ENCODE results near the gene ANAPC16.
"Not testable (repeated sequence)": the region's sequence is repeated elsewhere in the genome, so short reads cannot be mapped to it uniquely, and the experiment has no call there.

Gene ANAPC16

DNA sequence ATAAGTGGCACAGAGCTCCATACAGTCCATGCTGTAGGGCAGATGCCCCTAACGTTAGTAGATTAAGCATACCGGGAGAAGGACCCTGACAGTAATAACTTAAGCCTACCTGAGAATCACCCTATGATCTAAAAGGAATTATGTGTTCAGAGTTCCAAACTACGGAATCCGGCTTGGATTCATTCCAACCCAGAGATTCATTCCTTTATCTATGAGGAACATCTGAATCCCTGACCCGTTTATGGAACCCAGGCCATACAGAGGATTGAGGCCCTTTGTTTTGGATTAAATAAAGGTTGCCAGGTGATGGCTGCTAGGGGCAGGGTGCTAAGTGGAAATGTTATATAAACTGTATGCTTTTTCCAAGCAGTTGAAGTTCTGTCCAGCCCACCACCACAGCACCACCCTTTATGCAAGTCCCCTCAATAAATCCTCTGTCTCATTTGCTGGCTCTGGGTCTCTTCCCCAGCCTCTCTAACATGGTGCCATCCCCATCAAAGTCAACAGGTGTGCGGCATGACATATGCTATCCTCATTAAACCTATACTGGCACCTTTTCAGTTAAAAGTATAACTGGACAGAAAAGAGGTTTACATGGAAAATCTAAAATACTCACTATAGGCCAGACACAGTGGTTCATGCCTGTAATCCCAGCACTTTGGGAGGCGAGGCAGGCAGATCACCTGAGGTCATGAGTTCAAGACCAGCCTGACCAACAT is 9.1 kb upstream of the ANAPC16 start:
- no peak overlapping the region for H3K4me3 ChIP-seq (replicated peaks; ENCODE audit: low read depth, low read length)
- DNase-seq (ENCODE audit: low read depth): no peak
- TF ChIP-seq, protein P1, sequence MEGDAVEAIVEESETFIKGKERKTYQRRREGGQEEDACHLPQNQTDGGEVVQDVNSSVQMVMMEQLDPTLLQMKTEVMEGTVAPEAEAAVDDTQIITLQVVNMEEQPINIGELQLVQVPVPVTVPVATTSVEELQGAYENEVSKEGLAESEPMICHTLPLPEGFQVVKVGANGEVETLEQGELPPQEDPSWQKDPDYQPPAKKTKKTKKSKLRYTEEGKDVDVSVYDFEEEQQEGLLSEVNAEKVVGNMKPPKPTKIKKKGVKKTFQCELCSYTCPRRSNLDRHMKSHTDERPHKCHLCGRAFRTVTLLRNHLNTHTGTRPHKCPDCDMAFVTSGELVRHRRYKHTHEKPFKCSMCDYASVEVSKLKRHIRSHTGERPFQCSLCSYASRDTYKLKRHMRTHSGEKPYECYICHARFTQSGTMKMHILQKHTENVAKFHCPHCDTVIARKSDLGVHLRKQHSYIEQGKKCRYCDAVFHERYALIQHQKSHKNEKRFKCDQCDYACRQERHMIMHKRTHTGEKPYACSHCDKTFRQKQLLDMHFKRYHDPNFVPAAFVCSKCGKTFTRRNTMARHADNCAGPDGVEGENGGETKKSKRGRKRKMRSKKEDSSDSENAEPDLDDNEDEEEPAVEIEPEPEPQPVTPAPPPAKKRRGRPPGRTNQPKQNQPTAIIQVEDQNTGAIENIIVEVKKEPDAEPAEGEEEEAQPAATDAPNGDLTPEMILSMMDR (IDR thresholded peaks at IDR 0.05; ENCODE audit: low read length, missing control alignments): no peak

DNA sequence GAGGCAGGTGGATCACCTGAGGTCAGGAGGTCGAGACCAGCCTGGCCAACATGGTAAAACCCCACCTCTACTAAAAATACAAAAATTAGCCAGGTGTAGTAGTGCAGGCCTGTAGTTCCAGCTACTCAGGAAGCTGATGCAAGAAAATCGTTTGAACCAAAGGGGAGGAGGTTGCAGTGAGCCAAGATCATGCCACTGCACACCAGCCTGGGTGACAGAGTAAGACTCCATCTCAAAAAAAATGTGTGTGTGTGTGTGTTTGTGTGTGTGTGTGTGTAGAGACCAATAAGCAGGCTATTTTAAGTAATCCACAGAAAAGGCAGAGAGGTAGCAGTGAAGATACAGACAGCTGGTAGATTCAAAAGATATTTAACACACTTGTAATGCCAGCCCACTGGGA is 7.3 kb upstream of the ANAPC16 start:
- DNase-seq (ENCODE audit: low read depth); H3K4me3 ChIP-seq (replicated peaks; ENCODE audit: low read depth, low read length): not testable (repeated sequence)

DNA sequence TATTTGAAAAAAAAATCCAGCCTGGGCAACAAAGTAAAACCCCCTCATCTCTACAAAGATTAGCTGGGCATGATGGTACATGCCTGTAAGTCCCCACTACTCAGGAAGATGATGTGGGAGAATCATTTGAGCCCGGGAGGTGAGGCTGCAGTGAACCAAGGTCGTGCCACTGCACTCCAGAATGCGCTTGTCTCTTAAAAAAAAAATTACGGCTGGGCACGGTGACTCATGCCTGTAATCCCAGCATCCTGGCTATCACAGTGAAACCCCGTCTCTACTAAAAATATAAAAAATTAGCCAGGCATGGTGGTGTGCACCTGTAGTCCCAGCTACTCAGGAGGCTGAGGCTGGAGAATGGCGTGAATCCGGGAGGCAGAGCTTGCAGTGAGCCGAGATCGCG is 4.4 kb upstream of the ANAPC16 start:
- H3K4me3 ChIP-seq (replicated peaks; ENCODE audit: low read depth, low read length); DNase-seq (ENCODE audit: low read depth): not testable (repeated sequence)

DNA sequence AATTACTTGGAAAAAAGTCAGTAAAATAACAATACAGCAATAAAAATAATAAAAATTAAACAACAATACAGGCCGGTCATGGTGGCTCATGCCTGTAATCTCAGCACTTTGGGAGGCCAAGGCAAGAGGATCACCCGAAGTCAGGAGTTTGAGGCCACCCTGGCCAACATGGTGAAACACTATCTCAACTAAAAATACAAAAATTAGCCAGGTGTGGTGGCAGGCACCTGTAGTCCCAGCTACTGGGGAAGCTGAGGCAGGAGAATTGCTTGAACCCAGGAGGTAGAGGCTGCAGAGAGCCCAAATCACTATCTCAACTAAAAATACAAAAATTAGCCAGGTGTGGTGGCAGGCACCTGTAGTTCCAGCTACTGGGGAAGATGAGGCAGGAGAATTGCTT is 4.0 kb upstream of the ANAPC16 start:
- DNase-seq (ENCODE audit: low read depth); H3K4me3 ChIP-seq (replicated peaks; ENCODE audit: low read depth, low read length): not testable (repeated sequence)

DNA sequence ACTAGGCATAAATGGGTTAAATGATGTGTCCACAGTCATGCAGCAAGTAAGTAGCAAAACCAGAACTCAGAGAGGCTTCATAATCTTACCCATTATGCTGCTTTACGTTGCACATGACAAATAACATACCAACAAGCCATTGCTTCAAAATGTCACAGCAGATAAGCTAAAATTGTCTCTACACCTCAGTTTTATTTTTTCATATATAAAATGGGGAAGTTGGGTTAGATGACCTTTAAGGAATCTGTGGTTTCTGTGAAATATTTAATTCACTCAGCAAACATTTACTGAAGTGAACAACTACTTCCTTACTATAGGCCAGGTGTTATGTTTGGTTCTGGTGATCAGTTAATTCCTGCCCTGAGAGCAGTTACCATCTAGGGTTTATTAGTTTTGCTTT is 2.5 kb downstream of the ANAPC16 start:
- TF ChIP-seq, protein P1 (IDR thresholded peaks at IDR 0.05; ENCODE audit: low read length, missing control alignments): no peak
- no peak overlapping the region for H3K4me3 ChIP-seq (replicated peaks; ENCODE audit: low read depth, low read length)
- DNase-seq (ENCODE audit: low read depth): no peak

DNA sequence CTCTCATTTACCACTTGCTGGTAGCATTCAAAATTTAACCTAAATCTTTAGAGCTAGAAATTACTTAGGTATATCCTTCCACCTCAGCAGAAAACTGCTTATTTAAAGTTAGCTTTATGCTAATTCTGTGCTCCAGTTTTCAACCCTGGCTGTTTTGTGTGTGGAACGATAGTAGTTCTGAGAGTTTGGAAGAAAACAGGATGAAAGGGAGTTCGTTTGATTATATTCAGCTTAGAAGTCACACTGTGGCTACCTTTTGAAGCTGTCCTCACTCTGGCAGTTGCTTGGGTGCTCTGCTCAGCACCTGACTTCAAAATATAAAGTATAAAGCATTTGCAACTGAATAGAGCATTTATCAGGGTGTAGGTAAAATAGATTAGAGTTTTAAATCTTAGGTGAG is 2.9 kb downstream of the ANAPC16 start:
- H3K4me3 ChIP-seq (replicated peaks; ENCODE audit: low read depth, low read length): no peak overlapping the region
- TF ChIP-seq, protein P1 (IDR thresholded peaks at IDR 0.05; ENCODE audit: low read length, missing control alignments): no peak
- no peak for DNase-seq (ENCODE audit: low read depth)

DNA sequence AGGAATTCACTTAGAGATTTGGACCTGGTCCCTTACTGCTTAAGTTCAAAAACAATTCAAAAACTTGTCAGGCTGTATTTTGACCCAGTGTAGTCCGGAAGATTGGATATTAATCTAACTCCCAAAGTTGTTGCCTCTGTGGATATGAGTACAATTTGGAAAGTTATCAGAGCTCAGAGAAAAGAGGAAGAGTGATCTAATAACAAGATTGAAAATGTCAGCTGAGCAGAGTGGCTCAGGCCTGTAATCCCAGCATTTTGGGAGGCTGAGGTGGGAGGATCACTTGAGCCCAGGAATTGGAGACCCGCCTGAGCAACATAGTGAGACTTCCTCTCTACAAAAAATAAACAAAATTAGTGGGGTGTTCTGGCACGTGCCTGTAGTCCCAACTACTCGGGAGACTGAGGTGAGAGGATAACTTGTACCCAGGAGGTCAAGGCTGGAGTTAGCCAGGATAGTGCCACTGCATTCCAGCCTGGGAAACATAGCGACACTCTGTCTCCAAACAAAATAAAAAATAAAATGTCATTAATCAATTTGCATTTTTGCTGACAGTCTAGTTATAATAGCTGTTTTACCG is 3.5 kb downstream of the ANAPC16 start:
- no peak for DNase-seq (ENCODE audit: low read depth)
- TF ChIP-seq, protein P1 (IDR thresholded peaks at IDR 0.05; ENCODE audit: low read length, missing control alignments): no peak
- no peak overlapping the region for H3K4me3 ChIP-seq (replicated peaks; ENCODE audit: low read depth, low read length)

DNA sequence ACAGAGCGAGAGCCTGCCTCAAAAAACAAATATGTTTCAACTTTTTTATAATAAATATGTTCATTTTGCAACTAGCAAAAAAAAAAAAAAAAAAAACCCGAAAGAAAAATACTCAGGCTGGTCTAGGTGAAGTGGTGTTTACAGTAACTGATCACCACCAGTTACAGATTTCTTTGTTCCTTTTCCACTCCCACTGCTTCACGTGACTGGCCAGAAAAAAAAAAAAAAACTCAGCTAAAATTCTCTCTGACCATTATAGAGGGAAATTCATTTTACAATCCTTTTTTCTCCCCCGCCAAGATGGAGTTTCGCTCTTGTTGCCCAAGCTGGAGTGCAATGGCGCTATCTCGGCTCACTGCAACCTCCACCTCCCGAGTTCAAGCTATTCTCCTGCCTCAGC is 4.8 kb downstream of the ANAPC16 start:
- no peak for DNase-seq (ENCODE audit: low read depth)
- TF ChIP-seq, protein P1 (IDR thresholded peaks at IDR 0.05; ENCODE audit: low read length, missing control alignments): no peak
- no peak overlapping the region for H3K4me3 ChIP-seq (replicated peaks; ENCODE audit: low read depth, low read length)

Measured in fibroblast of pulmonary artery (primary cell).